Esophagus squamous epithelium (tissue), 5 donors: ENCODE results near the gene FAM171A2. TPM values are rescaled to one million over a fixed set of nuclear protein-coding genes. Genes with fewer than 3 reads are reported as not detected.
A peak's percentile ranks its signal among the peaks of the same experiment; 100 is the strongest.
"Not testable (repeated sequence)": the region's sequence is repeated elsewhere in the genome, so short reads cannot be mapped to it uniquely, and the experiment has no call there.

Source experiments
- DNase-seq: peaks from one replicate; lab custom pipeline; 2025; lab: John Stamatoyannopoulos, UW
- H3K27ac ChIP-seq, 4 donors: fragments of 200-600 bp; sonication (generic); one replicate each; pipeline ENCODE4 v1.5.1; 2016 to 2019; ENCODE audit warnings: mild to moderate bottlenecking in 1 of 4
- H3K27me3 ChIP-seq, 4 donors: fragments of 200-600 bp; sonication (generic); 1 replicate in 3 of 4; 2 replicates in 1 of 4; pipeline versions ENCODE4 v1.5.1 to v1.6.0; 2017 to 2021; ENCODE audit warnings: antibody characterized with exemption in 1 of 4
- H3K36me3 ChIP-seq, 3 donors: fragments of 200-600 bp; sonication (generic); one replicate each; pipeline ENCODE4 v1.5.1; 2016 to 2019
- H3K4me1 ChIP-seq, 3 donors: fragments of 200-600 bp; sonication (generic); one replicate each; pipeline ENCODE4 v1.5.1; 2017 to 2019
- H3K4me3 ChIP-seq, 4 donors: fragments of 200-600 bp; sonication (generic); 1 replicate in 3 of 4; 2 replicates in 1 of 4; pipeline ENCODE4 v1.5.1; 2016 to 2019; ENCODE audit warnings: mild to moderate bottlenecking in 2 of 4, moderate library complexity in 1 of 4
- H3K9me3 ChIP-seq, 3 donors: fragments of 200-600 bp; sonication (generic); one replicate each; pipeline ENCODE4 v1.5.1; 2016 to 2019
- CTCF ChIP-seq, 6 experiments: fragments of 450-650 bp in 4 of 6; fragments of 200-600 bp in 2 of 6; sonication (generic) in 2 of 6; IDR thresholded peaks; one replicate each; pipeline ENCODE4 v1.5.1; 2016 to 2019; ENCODE audit warnings: antibody characterized with exemption in 6 of 6, mild to moderate bottlenecking in 4 of 6, moderate library complexity in 4 of 6
- POLR2A ChIP-seq, 4 donors: fragments of 450-650 bp; IDR thresholded peaks; one replicate each; pipeline ENCODE4 v1.6.1; 2017; ENCODE audit warnings: antibody characterized with exemption in 4 of 4, mild to moderate bottlenecking in 4 of 4, moderate library complexity in 3 of 4
- WGBS, 2 donors: methylation state at CpG; one replicate each; pipeline ENCODE4 v1.1.5; 2018; 5-methylcytosine and 5-hydroxymethylcytosine counted together
- intact Hi-C: fragments of 100-400 bp; cut with DNase I; formaldehyde crosslinking; loops from one replicate; pipeline ENCODE4 v1.15.0; 2022
- total RNA-seq, 4 donors: library from RNA; depleted of rRNA; stranded (reverse); fragments of >200 nt; gene quantifications; one replicate each; pipeline ENCODE4 v1.1.0, GENCODE V29; 2016
- donor health status: DM: yes; HTN: yes; CAD: no.

Gene FAM171A2
- total RNA-seq, 4 donors from 2014 or later: 0.35 to 17.4 (median 3.2) TPM

GRCh38 chr17:44374306-44375195 is 10.9 kb upstream of the FAM171A2 start:
- DNase-seq: no peak
- no peak for TF ChIP-seq CTCF (IDR thresholded peaks at IDR 0.05)
- no peak for TF ChIP-seq POLR2A (IDR thresholded peaks at IDR 0.05)
- intact Hi-C loops: no loop called here
- Histone ChIP-seq H3K4me3 (peak overlapping the region in 1 of 4 donors; percentile 26), H3K27ac (peak overlapping the region in 1 of 4 donors; percentile 2), H3K9me3 (no peaks in the 10 kb centered on the region), H3K36me3 (no peaks in the 10 kb centered on the region), H3K4me1 (peaks cover 4 to 33% (median 9%) of the 10 kb centered on the region in 3 donors), H3K27me3 (peaks cover 0 to 25% (median 0%) of the 10 kb centered on the region in 4 donors)
- WGBS, 2 donors: 46 to 67% methylated on average over 4 to 11 of the region's 31 CpGs

DNA sequence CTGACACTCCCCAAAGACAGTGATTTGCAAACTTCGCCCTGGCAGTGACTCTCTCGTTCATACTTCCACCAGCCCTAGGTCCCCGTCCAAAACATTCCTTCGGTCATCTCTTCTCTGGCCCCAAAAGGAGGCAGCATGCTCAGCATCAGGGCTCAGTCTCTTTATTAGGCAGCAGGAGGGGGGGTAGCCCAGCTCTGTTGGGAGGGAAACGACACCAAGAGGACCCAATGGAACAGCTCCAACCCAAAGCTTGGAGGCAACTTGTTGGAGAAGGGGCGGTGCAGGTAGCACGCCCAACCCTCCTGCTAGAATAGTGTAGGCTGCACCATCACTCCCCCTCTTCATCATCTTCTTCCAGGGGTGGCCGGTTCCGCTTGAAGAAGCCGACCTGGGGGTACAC is 8.4 kb upstream of the FAM171A2 start:
- intact Hi-C loops: no loop called here
- no peak overlapping the region for H3K27ac ChIP-seq
- 77 to 93% methylated on average over 4 of the region's 10 CpGs for WGBS, 2 donors
- H3K4me1 ChIP-seq: peaks cover 4 to 49% (median 9%) of the 10 kb centered on the region in 3 donors
- DNase-seq: no peak
- TF ChIP-seq POLR2A (IDR thresholded peaks at IDR 0.05): no peak
- no peak for TF ChIP-seq CTCF (IDR thresholded peaks at IDR 0.05)
- no peaks in the 10 kb centered on the region for H3K9me3 ChIP-seq
- peaks cover 0 to 38% (median 0%) of the 10 kb centered on the region in 4 donors for H3K27me3 ChIP-seq
- H3K4me3 ChIP-seq: no peak overlapping the region
- no peaks in the 10 kb centered on the region for H3K36me3 ChIP-seq

GRCh38 chr17:44369414-44370023 is 5.9 kb upstream of the FAM171A2 start:
- H3K27ac ChIP-seq, H3K9me3 ChIP-seq, DNase-seq, H3K36me3 ChIP-seq, H3K4me3 ChIP-seq, intact Hi-C loops: not testable (repeated sequence)
- Histone ChIP-seq H3K4me1 (peaks cover 0 to 34% (median 2%) of the 10 kb centered on the region in 3 donors), H3K27me3 (peaks cover 0 to 44% (median 0%) of the 10 kb centered on the region in 4 donors)
- WGBS, 2 donors: 47 to 56% methylated on average over 6 to 8 of the region's 17 CpGs

DNA sequence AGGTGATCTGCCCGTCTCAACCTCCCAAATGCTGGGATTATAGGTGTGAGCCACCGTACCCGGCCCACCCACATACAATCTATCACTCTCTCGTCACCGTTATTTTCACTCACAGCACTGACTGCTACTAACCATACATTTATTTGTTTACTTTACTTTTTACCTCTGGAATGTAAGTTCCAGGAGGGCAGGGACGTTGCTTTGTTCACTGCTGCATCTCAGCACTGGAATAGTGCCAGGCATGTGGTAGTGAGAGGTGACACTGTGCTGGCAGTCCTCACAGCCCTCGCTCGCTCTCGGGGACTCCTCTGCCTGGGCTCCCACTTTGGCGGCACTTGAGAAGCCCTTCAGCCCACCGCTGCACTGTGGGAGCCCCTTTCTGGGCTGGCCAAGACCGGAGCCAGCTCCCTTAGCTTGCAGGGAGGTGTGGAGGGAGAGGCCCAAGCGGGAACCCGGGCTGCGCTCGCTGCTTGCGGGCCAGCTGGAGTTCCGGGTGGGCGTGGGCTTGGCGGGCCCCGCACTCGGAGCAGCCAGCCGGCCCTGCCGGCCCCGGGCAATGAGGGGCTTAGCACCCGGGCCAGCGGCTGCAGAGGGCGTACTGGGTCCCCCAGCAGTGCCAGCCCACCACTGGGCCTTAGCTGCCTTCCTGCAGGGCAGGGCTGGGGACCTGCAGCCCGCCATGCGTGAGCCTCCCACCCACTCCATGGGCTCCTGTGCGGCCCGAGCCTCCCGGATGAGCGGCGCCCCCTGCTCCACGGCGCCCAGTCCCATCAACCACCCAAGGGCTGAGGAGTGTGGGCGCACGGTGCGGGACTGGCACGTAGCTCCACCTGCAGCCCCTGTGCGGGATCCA is 5.0 kb upstream of the FAM171A2 start:
- H3K4me3 ChIP-seq, H3K27ac ChIP-seq, intact Hi-C loops, H3K9me3 ChIP-seq, DNase-seq, H3K36me3 ChIP-seq: not testable (repeated sequence)
- WGBS, 2 donors: 69 to 75% methylated on average over 6 to 11 of the region's 42 CpGs
- Histone ChIP-seq H3K27me3 (peaks cover 0 to 45% (median 0%) of the 10 kb centered on the region in 4 donors), H3K4me1 (peaks cover 0 to 30% (median 5%) of the 10 kb centered on the region in 3 donors)

- Histone ChIP-seq H3K4me3 (no peak overlapping the region), H3K27ac (peak overlapping the region in 3 of 4 donors; percentile 10 to 71 (median 53)), H3K27me3 (peaks cover 0 to 48% (median 0%) of the 10 kb centered on the region in 4 donors), H3K9me3 (no peaks in the 10 kb centered on the region), H3K4me1 (peaks cover under 1 to 41% (median 14%) of the 10 kb centered on the region in 3 donors), H3K36me3 (no peaks in the 10 kb centered on the region)
- intact Hi-C loops: no loop called here
- 40 to 48% methylated on average over 7 of the region's 7 CpGs for WGBS, 2 donors
- TF ChIP-seq CTCF (IDR thresholded peaks at IDR 0.05) (no peak), POLR2A (IDR thresholded peaks at IDR 0.05) (no peak)
- DNase-seq: no peak
Observed at GRCh38 chr17:44367231-44367979, 3.8 kb upstream of the FAM171A2 start.

GRCh38 chr17:44365051-44365450 is 1.4 kb upstream of the FAM171A2 start:
- intact Hi-C loops, H3K36me3 ChIP-seq, H3K4me3 ChIP-seq, H3K9me3 ChIP-seq, H3K27ac ChIP-seq, DNase-seq: not testable (repeated sequence)
- Histone ChIP-seq H3K27me3 (peaks cover 0 to 31% (median 0%) of the 10 kb centered on the region in 4 donors), H3K4me1 (peaks cover 3 to 59% (median 14%) of the 10 kb centered on the region in 3 donors)
- 86 to 96% methylated on average over 5 of the region's 5 CpGs for WGBS, 2 donors
